Neural cell (in vitro differentiated cells): Measurements from ENCODE around the gene TNFSF15.

Experiments used
- EZH2 ChIP-seq: fragments of 200-600, 300-800 bp; shearing (Covaris generic), sonication (generic); IDR thresholded peaks from 2 replicates; pipeline ENCODE4 v1.6.1; 2014; ENCODE audit warnings: antibody characterized with exemption, low read length, borderline replicate concordance, mild to moderate bottlenecking; ENCODE audit not compliant: insufficient read depth, poor library complexity, severe bottlenecking
- TAF1 ChIP-seq: IDR thresholded peaks from 2 replicates; pipeline ENCODE4 v1.6.1; 2012; ENCODE audit warnings: low read depth

- TF ChIP-seq EZH2 (no peak), TAF1 (no peak)
Observed at GRCh38 chr9:114787214-114787613, 18.6 kb downstream of the TNFSF15 start.
